Activated CD8-positive, alpha-beta memory T cell treated with anti-CD3 and anti-CD28 coated beads, Interleukin-2, amount 10 ng/mL, durations not matched to agents 7 days and 5 days (primary cell): ENCODE results near the gene ASTE1. TPM values are rescaled to one million over a fixed set of nuclear protein-coding genes. Genes with fewer than 3 reads are reported as not detected.
A peak's percentile ranks its signal among the peaks of the same experiment; 100 is the strongest.
"Not testable (repeated sequence)": the region's sequence is repeated elsewhere in the genome, so short reads cannot be mapped to it uniquely, and the experiment has no call there.

Experiments used
- ATAC-seq: fragments of 150-1000 bp; cut with Tn5 transposase; one replicate; pipeline ENCODE4 v1.10.0; 2021; ENCODE audit warnings: moderate library complexity
- CTCF ChIA-PET: fragments of 350-600 bp; sonication (Branson Sonifier 250); formaldehyde crosslinking; loops from one replicate; lab custom pipeline; 2021; ENCODE audit warnings: antibody characterized with exemption; lab: Charles Lee
- DNase-seq: peaks from one replicate; pipeline ENCODE4 v3.0.0-alpha.2; 2020
- H3K27ac Mint-ChIP-seq: one replicate; pipeline ENCODE4 v1.8.0; 2021; ENCODE audit warnings: mild to moderate bottlenecking, mixed read lengths
- H3K27me3 Mint-ChIP-seq: one replicate; pipeline ENCODE4 v1.8.0; 2021; ENCODE audit warnings: mixed read lengths
- H3K36me3 Mint-ChIP-seq: one replicate; pipeline ENCODE4 v1.8.0; 2021; ENCODE audit warnings: mild to moderate bottlenecking, mixed read lengths
- H3K4me1 Mint-ChIP-seq: one replicate; pipeline ENCODE4 v1.8.0; 2021; ENCODE audit warnings: mixed read lengths
- H3K4me3 Mint-ChIP-seq: one replicate; pipeline ENCODE4 v1.8.0; 2021; ENCODE audit warnings: mild to moderate bottlenecking, moderate library complexity, mixed read lengths
- H3K9me3 Mint-ChIP-seq: one replicate; pipeline ENCODE4 v1.8.0; 2022; ENCODE audit warnings: low read depth, mixed read lengths
- total RNA-seq, 2 experiments: library from RNA; stranded (reverse); gene quantifications; one replicate each; pipeline ENCODE4 v1.2.3, GENCODE V29; 2021

The ASTE1 gene, protein sequence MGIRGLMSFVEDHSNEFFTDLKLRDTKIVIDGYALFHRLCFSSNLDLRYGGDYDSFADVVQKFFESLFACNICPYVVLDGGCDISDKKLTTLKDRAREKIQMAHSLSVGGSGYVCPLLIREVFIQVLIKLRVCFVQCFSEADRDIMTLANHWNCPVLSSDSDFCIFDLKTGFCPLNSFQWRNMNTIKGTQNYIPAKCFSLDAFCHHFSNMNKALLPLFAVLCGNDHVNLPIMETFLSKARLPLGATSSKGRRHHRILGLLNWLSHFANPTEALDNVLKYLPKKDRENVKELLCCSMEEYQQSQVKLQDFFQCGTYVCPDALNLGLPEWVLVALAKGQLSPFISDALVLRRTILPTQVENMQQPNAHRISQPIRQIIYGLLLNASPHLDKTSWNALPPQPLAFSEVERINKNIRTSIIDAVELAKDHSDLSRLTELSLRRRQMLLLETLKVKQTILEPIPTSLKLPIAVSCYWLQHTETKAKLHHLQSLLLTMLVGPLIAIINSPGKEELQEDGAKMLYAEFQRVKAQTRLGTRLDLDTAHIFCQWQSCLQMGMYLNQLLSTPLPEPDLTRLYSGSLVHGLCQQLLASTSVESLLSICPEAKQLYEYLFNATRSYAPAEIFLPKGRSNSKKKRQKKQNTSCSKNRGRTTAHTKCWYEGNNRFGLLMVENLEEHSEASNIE
- 10 to 100 TPM; 10.9 to 14.2 TPM for total RNA-seq

DNA sequence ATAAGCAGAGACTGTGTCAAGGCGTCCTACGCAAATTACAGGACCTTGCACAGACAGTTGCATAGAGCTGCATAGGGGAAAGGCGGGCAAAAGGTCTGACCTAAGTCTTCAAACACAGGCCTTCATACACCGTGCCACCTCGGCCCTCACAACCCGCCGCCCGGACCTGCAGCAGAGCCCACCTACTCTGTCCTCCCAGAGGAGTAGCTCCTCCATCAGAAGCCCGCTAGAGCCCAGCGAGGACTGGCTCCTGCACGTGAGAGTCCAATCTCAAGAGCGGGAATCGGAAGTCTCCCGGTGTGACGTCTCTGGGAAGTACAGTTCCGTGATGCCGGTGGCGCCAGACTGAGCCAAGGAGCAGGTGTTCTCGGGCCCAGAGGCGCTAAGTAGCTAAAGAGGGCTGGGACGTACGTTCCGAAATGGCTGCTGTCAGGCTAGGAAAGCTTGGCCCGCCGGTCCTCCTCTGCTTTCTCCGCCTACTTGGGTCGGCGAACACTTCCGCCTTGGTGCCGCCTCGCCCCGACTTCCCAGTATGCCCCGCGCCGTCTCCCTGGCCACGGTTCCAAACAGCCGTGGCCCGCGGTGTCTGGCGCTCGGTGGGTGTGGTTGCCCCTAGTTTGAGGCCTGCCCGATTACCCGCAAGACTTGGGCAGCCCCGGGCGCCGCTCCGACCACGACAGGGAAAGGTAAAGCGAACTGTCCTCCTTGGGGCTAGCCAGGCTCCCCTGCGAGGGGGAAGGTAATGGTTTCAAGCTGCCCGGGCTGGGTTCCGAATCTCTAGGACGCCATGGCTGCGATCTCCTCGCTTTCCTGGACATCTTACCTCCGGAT lies at the start of gene ASTE1, which contains the start of gene NEK11:
Gene ASTE1, minus strand, starts transcription at position 505 of the 831 bp plus-strand sequence. CDS start 1,519 bp downstream, outside the sequence.
Gene NEK11, plus strand, starts transcription at position 557 of the 831 bp plus-strand sequence. CDS start 2,832 bp downstream, outside the sequence.
- Mint-ChIP-seq H3K36me3 (peaks cover 25% of the 10 kb centered on the region), H3K4me1 (peaks cover 33% of the 10 kb centered on the region), H3K27ac (peak within 1 kb of the TSS; percentile 96), H3K27me3 (no peaks in the 10 kb centered on the region), H3K9me3 (no peaks in the 10 kb centered on the region), H3K4me3 (peak within 1 kb of the TSS; percentile 90)
- CTCF ChIA-PET = interaction anchor here (1.4 to 1.8 kb wide), 4 partner anchors 10 to 133 kb away, joined by 3 to 5 read pairs (median 5); partner anchors contain the start of gene ATP2C1
- ATAC-seq (peak; percentile 98), DNase-seq (peak; percentile 94)

DNA sequence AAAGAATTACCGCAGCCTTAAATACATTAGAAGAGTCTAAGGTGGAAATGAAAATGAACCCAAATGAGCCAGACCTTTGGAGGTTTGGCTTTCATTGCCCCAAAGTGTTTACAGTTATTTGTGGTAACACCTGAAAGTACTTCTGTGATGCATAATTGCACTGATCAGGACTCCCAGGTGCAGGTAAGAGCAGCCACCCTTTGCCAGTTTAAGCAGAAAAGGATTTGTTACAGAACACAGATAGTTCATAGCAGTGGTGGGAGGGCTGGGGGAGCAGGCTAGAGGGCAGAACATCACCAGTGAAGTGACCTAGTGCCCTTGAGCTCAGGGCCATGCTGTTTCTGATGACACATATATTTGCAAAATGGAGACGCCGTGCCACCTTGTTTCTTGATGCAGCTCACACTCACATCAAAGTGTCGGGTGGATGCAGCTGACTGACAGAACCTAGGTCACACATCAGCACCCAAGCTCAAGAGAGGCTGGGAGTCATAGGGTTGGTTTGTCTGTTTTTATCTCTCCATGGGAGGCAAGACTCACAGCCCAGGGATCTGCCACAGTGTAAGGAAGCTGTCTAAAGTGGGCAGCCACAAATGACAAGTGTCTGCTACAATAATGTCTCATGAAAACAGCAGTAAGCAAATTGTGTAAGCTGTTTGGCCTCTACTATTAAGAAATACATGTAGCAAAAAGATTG lies 49.2 kb upstream of the ASTE1 start:
- Mint-ChIP-seq H3K9me3 (no peaks in the 10 kb centered on the region), H3K4me1 (peaks cover 15% of the 10 kb centered on the region), H3K27me3 (no peaks in the 10 kb centered on the region), H3K27ac (no peak overlapping the region), H3K36me3 (no peaks in the 10 kb centered on the region), H3K4me3 (no peak overlapping the region)
- CTCF ChIA-PET = no interaction called here
- DNase-seq (no peak), ATAC-seq (no peak)

GRCh38 chr3:131072845-131073244 lies 46.2 kb upstream of the ASTE1 start:
- DNase-seq (no peak), ATAC-seq (no peak)
- Mint-ChIP-seq H3K4me1 (peaks cover 23% of the 10 kb centered on the region), H3K36me3 (no peaks in the 10 kb centered on the region), H3K27me3 (no peaks in the 10 kb centered on the region), H3K4me3 (no peak overlapping the region), H3K27ac (no peak overlapping the region), H3K9me3 (no peaks in the 10 kb centered on the region)
- CTCF ChIA-PET = no interaction called here

DNA sequence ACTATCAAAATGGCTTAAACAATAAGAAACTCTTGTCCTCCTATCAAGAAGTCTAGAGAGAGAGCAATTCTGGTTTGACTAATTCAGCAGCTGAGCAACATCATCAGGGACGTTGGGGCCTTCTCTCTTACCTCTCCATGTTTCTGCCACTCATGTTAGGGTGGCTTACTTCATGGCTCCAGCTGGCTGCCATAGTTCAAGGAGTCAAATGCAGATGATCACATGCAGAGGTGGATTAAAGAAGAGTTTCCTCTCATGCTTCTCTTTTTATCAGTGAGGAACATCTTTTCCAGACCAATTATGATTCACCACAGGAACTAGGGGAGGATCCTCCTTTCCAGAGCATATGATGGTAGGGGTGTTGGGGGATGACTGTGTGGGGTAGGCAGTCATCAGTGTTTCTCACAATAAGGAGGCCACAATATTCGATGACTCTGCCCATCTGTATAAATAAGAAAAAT lies 45.5 kb upstream of the ASTE1 start:
- no peaks in the 10 kb centered on the region for H3K9me3 Mint-ChIP-seq
- H3K36me3 Mint-ChIP-seq = no peaks in the 10 kb centered on the region
- H3K4me1 Mint-ChIP-seq = peaks cover 28% of the 10 kb centered on the region

DNA sequence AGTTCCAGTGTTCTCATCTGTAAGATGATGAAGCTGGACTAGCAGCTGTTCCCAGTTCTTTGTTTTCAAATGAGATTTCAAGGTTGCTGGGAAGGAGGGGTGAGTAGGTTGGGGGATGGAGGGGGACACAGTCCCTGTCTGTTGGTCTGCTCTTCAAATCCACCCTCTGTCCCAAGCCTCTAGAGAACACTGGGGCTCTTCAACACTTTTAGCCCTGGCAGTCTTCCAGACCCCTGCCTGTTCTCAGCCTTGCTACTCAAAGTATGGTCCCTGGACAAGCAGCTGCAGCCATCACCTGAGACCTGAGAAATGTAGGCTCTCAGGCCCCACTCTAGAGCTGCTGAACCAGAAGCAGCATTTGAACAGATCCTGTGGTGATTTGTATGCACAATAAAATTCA lies 41.4 kb upstream of the ASTE1 start:
- Mint-ChIP-seq H3K4me1 (peaks cover 30% of the 10 kb centered on the region), H3K9me3 (no peaks in the 10 kb centered on the region), H3K36me3 (no peaks in the 10 kb centered on the region), H3K27me3 (peaks cover 3% of the 10 kb centered on the region), H3K4me3 (no peak overlapping the region), H3K27ac (no peak overlapping the region)
- ATAC-seq = no peak
- CTCF ChIA-PET = no interaction called here
- DNase-seq = no peak

More for the DNA sequence above, 45.5 kb upstream of the ASTE1 start:
- H3K4me3 Mint-ChIP-seq = no peak overlapping the region
- no peak for ATAC-seq
- H3K27me3 Mint-ChIP-seq = no peaks in the 10 kb centered on the region
- CTCF ChIA-PET = no interaction called here
- no peak for DNase-seq
- no peak overlapping the region for H3K27ac Mint-ChIP-seq

GRCh38 chr3:131053043-131053859 lies 26.6 kb upstream of the ASTE1 start:
- no peak for DNase-seq
- CTCF ChIA-PET = interaction anchor here (1.0 to 1.4 kb wide), 2 partner anchors 12 to 1299 kb away, joined by 3 read pairs; no protein-coding TSS in a partner anchor
- H3K9me3 Mint-ChIP-seq = no peaks in the 10 kb centered on the region
- H3K36me3 Mint-ChIP-seq = no peaks in the 10 kb centered on the region
- no peaks in the 10 kb centered on the region for H3K27me3 Mint-ChIP-seq
- H3K4me1 Mint-ChIP-seq = peaks cover 2% of the 10 kb centered on the region
- H3K4me3 Mint-ChIP-seq = no peak overlapping the region
- H3K27ac Mint-ChIP-seq = no peak overlapping the region
- no peak for ATAC-seq

- no peak overlapping the region for H3K27ac Mint-ChIP-seq
- H3K36me3 Mint-ChIP-seq = no peaks in the 10 kb centered on the region
- no peaks in the 10 kb centered on the region for H3K27me3 Mint-ChIP-seq
- no peak for ATAC-seq
- H3K4me1 Mint-ChIP-seq = peaks cover 9% of the 10 kb centered on the region
- CTCF ChIA-PET = no interaction called here
- no peak overlapping the region for H3K4me3 Mint-ChIP-seq
- no peak for DNase-seq
- H3K9me3 Mint-ChIP-seq = no peaks in the 10 kb centered on the region
These were observed 23.4 kb upstream of the ASTE1 start for GRCh38 chr3:131050001-131050400.

- ATAC-seq (no peak), DNase-seq (no peak)
- Mint-ChIP-seq H3K9me3 (peaks cover 10% of the 10 kb centered on the region), H3K27ac (no peak overlapping the region), H3K4me3 (no peak overlapping the region), H3K4me1 (peaks cover 9% of the 10 kb centered on the region), H3K36me3 (peaks cover 13% of the 10 kb centered on the region), H3K27me3 (no peaks in the 10 kb centered on the region)
- CTCF ChIA-PET = no interaction called here
These were observed 21.4 kb upstream of the ASTE1 start for GRCh38 chr3:131048030-131048429.

- Mint-ChIP-seq H3K27me3 (no peaks in the 10 kb centered on the region), H3K27ac (no peak overlapping the region), H3K9me3 (peaks cover 10% of the 10 kb centered on the region), H3K4me1 (peaks cover 13% of the 10 kb centered on the region), H3K4me3 (no peak overlapping the region), H3K36me3 (peaks cover 13% of the 10 kb centered on the region)
- ATAC-seq (no peak), DNase-seq (no peak)
- CTCF ChIA-PET = no interaction called here
These were observed 21.0 kb upstream of the ASTE1 start for GRCh38 chr3:131047582-131047981.

GRCh38 chr3:131042271-131042985 lies 15.8 kb upstream of the ASTE1 start:
- H3K36me3 Mint-ChIP-seq = peaks cover 15% of the 10 kb centered on the region
- H3K4me1 Mint-ChIP-seq = peaks cover 31% of the 10 kb centered on the region
- CTCF ChIA-PET = interaction anchor here (1.3 to 1.4 kb wide), 2 partner anchors 9 to 340 kb away, joined by 4 to 5 read pairs; partner anchors contain the start of gene NUDT16
- peak; percentile 73 for DNase-seq
- H3K27ac Mint-ChIP-seq = peak overlapping the region; percentile 75
- ATAC-seq = peak; percentile 83
- not testable (repeated sequence) for H3K4me3 Mint-ChIP-seq, H3K27me3 Mint-ChIP-seq
- peaks cover 10% of the 10 kb centered on the region for H3K9me3 Mint-ChIP-seq

DNA sequence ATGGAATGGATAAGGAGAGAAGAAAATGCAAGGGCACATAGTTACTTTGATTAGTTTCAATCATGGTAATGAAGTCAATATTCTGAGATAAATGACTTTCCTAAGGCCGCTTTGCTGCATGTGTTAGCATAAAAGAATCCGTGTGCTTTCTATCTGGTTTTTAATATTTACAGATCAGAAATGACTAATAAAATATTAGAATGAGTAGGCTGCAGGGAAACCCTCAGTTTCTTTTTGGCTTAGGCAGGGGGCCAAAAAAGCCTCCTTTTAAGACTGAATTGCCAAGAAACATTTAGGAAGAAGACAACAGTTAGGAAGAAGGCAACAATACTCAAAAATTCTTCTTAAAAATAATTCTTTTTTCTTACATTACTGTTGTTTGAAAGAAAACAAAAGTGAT lies 11.7 kb upstream of the ASTE1 start:
- DNase-seq (no peak), ATAC-seq (no peak)
- Mint-ChIP-seq H3K4me1 (peaks cover 28% of the 10 kb centered on the region), H3K9me3 (peaks cover 1% of the 10 kb centered on the region), H3K4me3 (no peak overlapping the region), H3K27me3 (no peaks in the 10 kb centered on the region), H3K36me3 (peaks cover 5% of the 10 kb centered on the region), H3K27ac (no peak overlapping the region)
- CTCF ChIA-PET = interaction anchor here (1.0 kb wide), 1 partner anchor 11 kb away, joined by 3 read pairs; no protein-coding TSS in a partner anchor
